ENCODE data around the gene OR10J1.

Gene OR10J1

GRCh38 chr1:159459551-159459950 lies 20.0 kb downstream of the OR10J1 start:
- DNase-seq (ENCODE audit: low read depth) = no peak
- H3K4me3 ChIP-seq (ENCODE audit: low read length) = no peak overlapping the region
- TF ChIP-seq CTCF (IDR thresholded peaks at IDR 0.05; ENCODE audit: insufficient read depth, low read depth, low read length, missing control alignments) = no peak

- H3K4me3 ChIP-seq (ENCODE audit: low read length) = no peak overlapping the region
- no peak for DNase-seq (ENCODE audit: low read depth)
- TF ChIP-seq CTCF (IDR thresholded peaks at IDR 0.05; ENCODE audit: insufficient read depth, low read depth, low read length, missing control alignments) = no peak
Measured at GRCh38 chr1:159465191-159465603, 25.7 kb downstream of the OR10J1 start.

GRCh38 chr1:159468321-159468720 lies 28.8 kb downstream of the OR10J1 start:
- H3K4me3 ChIP-seq (ENCODE audit: low read length) = no peak overlapping the region
- TF ChIP-seq CTCF (IDR thresholded peaks at IDR 0.05; ENCODE audit: insufficient read depth, low read depth, low read length, missing control alignments) = no peak
- DNase-seq (ENCODE audit: low read depth) = no peak

GRCh38 chr1:159469921-159470533 lies 30.5 kb downstream of the OR10J1 start:
- DNase-seq (ENCODE audit: low read depth) = no peak
- no peak overlapping the region for H3K4me3 ChIP-seq (ENCODE audit: low read length)
- no peak for TF ChIP-seq CTCF (IDR thresholded peaks at IDR 0.05; ENCODE audit: insufficient read depth, low read depth, low read length, missing control alignments)

GRCh38 chr1:159473335-159473734 lies 33.8 kb downstream of the OR10J1 start:
- DNase-seq (ENCODE audit: low read depth) = no peak
- no peak for TF ChIP-seq CTCF (IDR thresholded peaks at IDR 0.05; ENCODE audit: insufficient read depth, low read depth, low read length, missing control alignments)
- no peak overlapping the region for H3K4me3 ChIP-seq (ENCODE audit: low read length)

- no peak overlapping the region for H3K4me3 ChIP-seq (ENCODE audit: low read length)
- TF ChIP-seq CTCF (IDR thresholded peaks at IDR 0.05; ENCODE audit: insufficient read depth, low read depth, low read length, missing control alignments) = no peak
Measured at GRCh38 chr1:159474926-159475325, 35.4 kb downstream of the OR10J1 start.

GRCh38 chr1:159483501-159483900 lies 44.0 kb downstream of the OR10J1 start:
- peak; percentile 14 for DNase-seq (ENCODE audit: low read depth)
- no peak for TF ChIP-seq CTCF (IDR thresholded peaks at IDR 0.05; ENCODE audit: insufficient read depth, low read depth, low read length, missing control alignments)
- H3K4me3 ChIP-seq (ENCODE audit: low read length) = no peak overlapping the region

More at GRCh38 chr1:159474926-159475325, 35.4 kb downstream of the OR10J1 start:
- DNase-seq (ENCODE audit: low read depth) = no peak

Measured in epithelial cell of esophagus (primary cell).